ENCODE data around the gene CPNE1.

GRCh38 chr20:35714127-35714526 lies 49.4 kb upstream of the CPNE1 start:
- TF ChIP-seq POLR2A (IDR thresholded peaks at IDR 0.05) (no peak), CTCF (IDR thresholded peaks at IDR 0.05) (no peak)

All from Peyer's patch (tissue), 4 donors.